ENCODE data around the gene IL1RAPL2.

IL1RAPL2 gene

GRCh38 chrX:105315248-105315647, 749.2 kb downstream of the IL1RAPL2 start:
- DNase-seq (ENCODE audit: low read depth) = no peak
- TF ChIP-seq, protein P1, sequence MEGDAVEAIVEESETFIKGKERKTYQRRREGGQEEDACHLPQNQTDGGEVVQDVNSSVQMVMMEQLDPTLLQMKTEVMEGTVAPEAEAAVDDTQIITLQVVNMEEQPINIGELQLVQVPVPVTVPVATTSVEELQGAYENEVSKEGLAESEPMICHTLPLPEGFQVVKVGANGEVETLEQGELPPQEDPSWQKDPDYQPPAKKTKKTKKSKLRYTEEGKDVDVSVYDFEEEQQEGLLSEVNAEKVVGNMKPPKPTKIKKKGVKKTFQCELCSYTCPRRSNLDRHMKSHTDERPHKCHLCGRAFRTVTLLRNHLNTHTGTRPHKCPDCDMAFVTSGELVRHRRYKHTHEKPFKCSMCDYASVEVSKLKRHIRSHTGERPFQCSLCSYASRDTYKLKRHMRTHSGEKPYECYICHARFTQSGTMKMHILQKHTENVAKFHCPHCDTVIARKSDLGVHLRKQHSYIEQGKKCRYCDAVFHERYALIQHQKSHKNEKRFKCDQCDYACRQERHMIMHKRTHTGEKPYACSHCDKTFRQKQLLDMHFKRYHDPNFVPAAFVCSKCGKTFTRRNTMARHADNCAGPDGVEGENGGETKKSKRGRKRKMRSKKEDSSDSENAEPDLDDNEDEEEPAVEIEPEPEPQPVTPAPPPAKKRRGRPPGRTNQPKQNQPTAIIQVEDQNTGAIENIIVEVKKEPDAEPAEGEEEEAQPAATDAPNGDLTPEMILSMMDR (conservative IDR thresholded peaks at IDR 0.05; ENCODE audit: low read depth, low read length) = no peak
- no peak overlapping the region for H3K4me3 ChIP-seq (ENCODE audit: low read length)

DNA sequence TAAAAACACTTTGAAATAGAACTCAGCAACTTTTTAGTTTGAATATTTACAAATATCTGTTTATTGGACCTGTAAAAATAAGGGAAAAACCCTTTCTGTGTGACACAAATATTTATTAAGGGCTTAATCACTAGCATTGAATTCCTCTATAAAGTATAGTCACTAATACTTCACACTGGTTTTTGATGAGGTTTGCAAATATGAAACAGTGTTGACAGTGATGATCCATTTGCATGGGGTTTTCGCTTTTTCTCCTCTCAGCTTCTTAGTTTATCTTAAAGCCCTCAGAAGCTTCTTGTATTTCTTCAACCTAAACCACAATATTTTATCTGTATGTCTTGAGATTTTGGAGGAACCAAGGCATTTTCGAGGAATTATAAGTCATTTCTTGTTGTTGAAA, 751.1 kb downstream of the IL1RAPL2 start:
- no peak for DNase-seq (ENCODE audit: low read depth)
- TF ChIP-seq, protein P1 (conservative IDR thresholded peaks at IDR 0.05; ENCODE audit: low read depth, low read length) = no peak
- H3K4me3 ChIP-seq (ENCODE audit: low read length) = no peak overlapping the region

GRCh38 chrX:105323928-105324327, 757.9 kb downstream of the IL1RAPL2 start:
- TF ChIP-seq, protein P1 (conservative IDR thresholded peaks at IDR 0.05; ENCODE audit: low read depth, low read length) = no peak
- DNase-seq (ENCODE audit: low read depth) = peak; percentile 3
- H3K4me3 ChIP-seq (ENCODE audit: low read length) = no peak overlapping the region

DNA sequence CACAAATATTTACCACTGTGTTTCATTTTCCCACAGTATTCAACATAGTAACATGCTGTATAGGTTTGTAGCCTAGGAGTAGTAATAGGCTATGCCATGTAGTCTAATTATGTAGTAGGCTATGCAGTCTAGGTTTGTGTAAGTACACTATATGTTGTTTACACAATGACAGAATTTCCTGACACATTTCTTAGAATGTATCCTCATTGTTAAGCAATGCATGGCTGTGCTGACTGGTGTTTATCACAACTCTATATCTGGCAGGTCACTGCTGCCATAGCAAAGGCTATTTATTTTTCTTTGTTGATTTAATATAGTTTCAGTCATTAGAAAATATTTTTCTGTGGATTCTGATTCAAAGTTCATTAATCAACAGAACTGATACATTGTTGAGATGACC, 762.8 kb downstream of the IL1RAPL2 start:
- DNase-seq (ENCODE audit: low read depth) = no peak
- TF ChIP-seq, protein P1 (conservative IDR thresholded peaks at IDR 0.05; ENCODE audit: low read depth, low read length) = no peak
- no peak overlapping the region for H3K4me3 ChIP-seq (ENCODE audit: low read length)

DNA sequence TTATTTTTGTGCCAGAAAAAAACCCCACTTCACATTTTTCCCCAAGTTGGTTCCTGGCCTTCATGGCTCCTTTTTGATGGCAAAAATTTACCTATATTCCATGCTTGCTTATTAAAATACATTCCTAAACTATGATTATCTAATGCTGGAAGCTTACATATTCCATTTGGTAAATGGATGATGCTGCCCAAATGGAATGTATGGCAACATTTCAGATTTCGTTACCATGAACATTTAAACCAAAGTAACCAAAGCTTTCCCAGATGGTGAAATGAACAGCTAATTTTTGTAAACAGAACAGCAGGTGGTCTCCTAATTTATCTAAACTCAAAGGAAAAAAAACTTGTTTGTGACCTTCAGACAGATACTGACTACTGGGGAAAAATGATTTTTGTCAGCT, 765.2 kb downstream of the IL1RAPL2 start:
- DNase-seq (ENCODE audit: low read depth) = peak; percentile 13

GRCh38 chrX:105347373-105347772, 781.4 kb downstream of the IL1RAPL2 start:
- peak; percentile 3 for DNase-seq (ENCODE audit: low read depth)
- H3K4me3 ChIP-seq (ENCODE audit: low read length) = no peak overlapping the region

More for the DNA sequence above, 765.2 kb downstream of the IL1RAPL2 start:
- TF ChIP-seq, protein P1 (conservative IDR thresholded peaks at IDR 0.05; ENCODE audit: low read depth, low read length) = no peak
- no peak overlapping the region for H3K4me3 ChIP-seq (ENCODE audit: low read length)

DNA sequence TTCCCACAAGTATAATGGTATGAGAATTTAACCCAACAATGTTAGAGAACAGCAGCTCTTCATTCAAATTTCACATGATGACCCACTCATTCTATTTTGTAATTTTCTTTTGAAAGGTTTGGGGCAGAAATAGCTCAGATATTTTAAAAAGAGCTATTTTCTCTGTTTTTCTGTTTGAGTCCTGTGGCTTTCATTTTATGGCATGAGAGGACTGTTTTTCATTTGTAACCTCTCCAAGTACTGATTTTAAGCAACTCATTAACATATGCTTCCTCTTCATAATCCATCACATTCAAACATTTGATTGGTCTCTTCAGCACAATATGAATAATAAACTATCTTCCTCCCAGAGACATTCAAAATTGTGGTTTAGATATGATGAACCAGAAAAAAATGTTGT, 783.5 kb downstream of the IL1RAPL2 start:
- DNase-seq (ENCODE audit: low read depth) = no peak
- TF ChIP-seq, protein P1 (conservative IDR thresholded peaks at IDR 0.05; ENCODE audit: low read depth, low read length) = no peak
- H3K4me3 ChIP-seq (ENCODE audit: low read length) = no peak overlapping the region

More at GRCh38 chrX:105347373-105347772, 781.4 kb downstream of the IL1RAPL2 start:
- TF ChIP-seq, protein P1 (conservative IDR thresholded peaks at IDR 0.05; ENCODE audit: low read depth, low read length) = no peak

All from retinal pigment epithelial cell (primary cell).